Adrenal gland (tissue), 5 donors: Measurements from ENCODE around the gene GTPBP4.

Experiments used
- POLR2A ChIP-seq, 2 donors: fragments of 450-650 bp; IDR thresholded peaks; one replicate each; pipeline ENCODE4 v1.6.1; 2017; ENCODE audit warnings: antibody characterized with exemption in 2 of 2, mild to moderate bottlenecking in 2 of 2, moderate library complexity in 1 of 2
- TF ChIP-seq, protein P1 (sequence below), 6 experiments: fragments of 450-650 bp in 4 of 6; fragments of 200-600 bp in 2 of 6; sonication (generic) in 1 of 6; IDR thresholded peaks; 1 replicate in 5 of 6; 2 replicates in 1 of 6; pipeline versions ENCODE4 v1.5.1 to v1.8.0; 2016 to 2021; ENCODE audit warnings: antibody characterized with exemption in 6 of 6, mild to moderate bottlenecking in 2 of 6, moderate library complexity in 1 of 6
- donor health status: DM: no; HTN: no; CAD: no.

- TF ChIP-seq, protein P1, sequence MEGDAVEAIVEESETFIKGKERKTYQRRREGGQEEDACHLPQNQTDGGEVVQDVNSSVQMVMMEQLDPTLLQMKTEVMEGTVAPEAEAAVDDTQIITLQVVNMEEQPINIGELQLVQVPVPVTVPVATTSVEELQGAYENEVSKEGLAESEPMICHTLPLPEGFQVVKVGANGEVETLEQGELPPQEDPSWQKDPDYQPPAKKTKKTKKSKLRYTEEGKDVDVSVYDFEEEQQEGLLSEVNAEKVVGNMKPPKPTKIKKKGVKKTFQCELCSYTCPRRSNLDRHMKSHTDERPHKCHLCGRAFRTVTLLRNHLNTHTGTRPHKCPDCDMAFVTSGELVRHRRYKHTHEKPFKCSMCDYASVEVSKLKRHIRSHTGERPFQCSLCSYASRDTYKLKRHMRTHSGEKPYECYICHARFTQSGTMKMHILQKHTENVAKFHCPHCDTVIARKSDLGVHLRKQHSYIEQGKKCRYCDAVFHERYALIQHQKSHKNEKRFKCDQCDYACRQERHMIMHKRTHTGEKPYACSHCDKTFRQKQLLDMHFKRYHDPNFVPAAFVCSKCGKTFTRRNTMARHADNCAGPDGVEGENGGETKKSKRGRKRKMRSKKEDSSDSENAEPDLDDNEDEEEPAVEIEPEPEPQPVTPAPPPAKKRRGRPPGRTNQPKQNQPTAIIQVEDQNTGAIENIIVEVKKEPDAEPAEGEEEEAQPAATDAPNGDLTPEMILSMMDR (IDR thresholded peaks at IDR 0.05) = no peak
- no peak for TF ChIP-seq POLR2A (IDR thresholded peaks at IDR 0.05)
Measured at GRCh38 chr10:938941-939678, 49.1 kb upstream of the GTPBP4 start.
